ENCODE measurements around the gene FTO. TPM values are rescaled to one million over a fixed set of nuclear protein-coding genes. Genes with fewer than 3 reads are reported as not detected.

The FTO gene
- total RNA-seq, 2 donors from 2014 or later = 47.5 to 50.4 TPM

DNA sequence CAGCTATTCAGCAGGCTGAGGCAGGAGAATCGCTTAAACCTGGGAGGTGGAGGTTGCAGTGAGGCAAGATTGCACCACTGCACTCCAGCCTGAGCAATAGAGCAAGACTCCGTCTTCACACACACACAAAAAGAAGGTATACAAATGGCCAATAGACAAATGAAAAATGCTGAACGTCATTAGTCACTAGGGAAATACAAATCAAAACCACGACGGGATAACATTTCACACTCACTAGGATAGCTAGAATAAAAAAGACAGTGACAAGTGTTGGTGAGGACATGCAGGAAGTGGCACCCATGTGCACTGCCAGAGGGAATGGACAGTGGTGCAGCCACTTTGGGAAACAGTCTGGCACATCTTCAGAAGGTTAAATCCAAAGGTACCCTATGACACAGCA, 172.9 kb downstream of the FTO start:
- no peak overlapping the region for H3K4me3 ChIP-seq
- WGBS, 2 donors = 95 to 97% methylated on average over 5 of the region's 5 CpGs
- peaks cover 21% of the 10 kb centered on the region for H3K4me1 ChIP-seq
- H3K27me3 ChIP-seq = no peaks in the 10 kb centered on the region
- no peak overlapping the region for H3K27ac ChIP-seq
- H3K9me3 ChIP-seq = no peaks in the 10 kb centered on the region
- DNase-seq (no peak), ATAC-seq (no peak)
- no peak for TF ChIP-seq POLR2A (IDR thresholded peaks at IDR 0.05)
- TF ChIP-seq, protein P1, sequence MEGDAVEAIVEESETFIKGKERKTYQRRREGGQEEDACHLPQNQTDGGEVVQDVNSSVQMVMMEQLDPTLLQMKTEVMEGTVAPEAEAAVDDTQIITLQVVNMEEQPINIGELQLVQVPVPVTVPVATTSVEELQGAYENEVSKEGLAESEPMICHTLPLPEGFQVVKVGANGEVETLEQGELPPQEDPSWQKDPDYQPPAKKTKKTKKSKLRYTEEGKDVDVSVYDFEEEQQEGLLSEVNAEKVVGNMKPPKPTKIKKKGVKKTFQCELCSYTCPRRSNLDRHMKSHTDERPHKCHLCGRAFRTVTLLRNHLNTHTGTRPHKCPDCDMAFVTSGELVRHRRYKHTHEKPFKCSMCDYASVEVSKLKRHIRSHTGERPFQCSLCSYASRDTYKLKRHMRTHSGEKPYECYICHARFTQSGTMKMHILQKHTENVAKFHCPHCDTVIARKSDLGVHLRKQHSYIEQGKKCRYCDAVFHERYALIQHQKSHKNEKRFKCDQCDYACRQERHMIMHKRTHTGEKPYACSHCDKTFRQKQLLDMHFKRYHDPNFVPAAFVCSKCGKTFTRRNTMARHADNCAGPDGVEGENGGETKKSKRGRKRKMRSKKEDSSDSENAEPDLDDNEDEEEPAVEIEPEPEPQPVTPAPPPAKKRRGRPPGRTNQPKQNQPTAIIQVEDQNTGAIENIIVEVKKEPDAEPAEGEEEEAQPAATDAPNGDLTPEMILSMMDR (IDR thresholded peaks at IDR 0.05) = no peak
- H3K36me3 ChIP-seq (replicated peaks in 1 of 2; ENCODE audit: insufficient read depth in 1 of 2, low read depth in 2 of 2) = no peaks in the 10 kb centered on the region
- intact Hi-C loops (cut with DNase I) = no loop called here

GRCh38 chr16:53878216-53878615, 174.3 kb downstream of the FTO start:
- 84 to 91% methylated on average over 4 of the region's 4 CpGs for WGBS, 2 donors
- Histone ChIP-seq H3K4me1 (peaks cover 21% of the 10 kb centered on the region), H3K27me3 (no peaks in the 10 kb centered on the region), H3K27ac (no peak overlapping the region), H3K4me3 (no peak overlapping the region), H3K36me3 (replicated peaks in 1 of 2; ENCODE audit: insufficient read depth in 1 of 2, low read depth in 2 of 2) (no peaks in the 10 kb centered on the region), H3K9me3 (no peaks in the 10 kb centered on the region)
- no peak for ATAC-seq
- TF ChIP-seq POLR2A (IDR thresholded peaks at IDR 0.05) = no peak
- TF ChIP-seq, protein P1 (IDR thresholded peaks at IDR 0.05) = no peak
- DNase-seq = no peak
- intact Hi-C loops (cut with DNase I) = no loop called here

DNA sequence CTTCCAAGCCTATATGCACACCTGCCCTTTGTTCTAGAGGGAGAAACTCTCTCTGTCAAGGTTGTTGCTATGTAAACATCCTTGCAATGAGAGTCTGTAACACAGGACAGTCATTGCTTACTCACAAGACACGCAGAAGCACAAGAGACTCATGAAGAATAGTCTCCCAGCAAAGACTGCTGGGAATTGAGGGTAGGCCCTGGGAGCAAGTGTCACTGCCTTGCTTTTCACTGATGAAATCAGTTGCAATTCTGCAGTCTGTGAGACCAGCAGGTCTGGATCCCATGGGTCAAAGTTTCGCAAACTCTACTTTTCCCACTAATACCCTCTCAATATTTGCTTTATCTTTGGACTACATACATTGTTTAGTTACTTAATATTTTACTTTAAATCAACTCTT, 177.4 kb downstream of the FTO start:
- WGBS, 2 donors = 57 to 61% methylated on average over 2 of the region's 2 CpGs
- Histone ChIP-seq H3K27ac (no peak overlapping the region), H3K4me1 (peaks cover 21% of the 10 kb centered on the region), H3K9me3 (no peaks in the 10 kb centered on the region), H3K36me3 (replicated peaks in 1 of 2; ENCODE audit: insufficient read depth in 1 of 2, low read depth in 2 of 2) (no peaks in the 10 kb centered on the region), H3K4me3 (no peak overlapping the region), H3K27me3 (no peaks in the 10 kb centered on the region)
- TF ChIP-seq, protein P1 (IDR thresholded peaks at IDR 0.05) = no peak
- no peak for TF ChIP-seq POLR2A (IDR thresholded peaks at IDR 0.05)
- ATAC-seq (no peak), DNase-seq (no peak)
- intact Hi-C loops (cut with DNase I) = no loop called here

GRCh38 chr16:53882310-53882709, 178.4 kb downstream of the FTO start:
- DNase-seq (no peak), ATAC-seq (no peak)
- TF ChIP-seq, protein P1 (IDR thresholded peaks at IDR 0.05) = no peak
- TF ChIP-seq POLR2A (IDR thresholded peaks at IDR 0.05) = no peak
- no peaks in the 10 kb centered on the region for H3K36me3 ChIP-seq (replicated peaks in 1 of 2; ENCODE audit: insufficient read depth in 1 of 2, low read depth in 2 of 2)
- no peaks in the 10 kb centered on the region for H3K27me3 ChIP-seq
- peaks cover 21% of the 10 kb centered on the region for H3K4me1 ChIP-seq
- H3K4me3 ChIP-seq = no peak overlapping the region
- H3K27ac ChIP-seq = no peak overlapping the region
- no peaks in the 10 kb centered on the region for H3K9me3 ChIP-seq
- intact Hi-C loops (cut with DNase I) = no loop called here
- WGBS, 2 donors = 85 to 88% methylated on average over 1 of the region's 1 CpG

DNA sequence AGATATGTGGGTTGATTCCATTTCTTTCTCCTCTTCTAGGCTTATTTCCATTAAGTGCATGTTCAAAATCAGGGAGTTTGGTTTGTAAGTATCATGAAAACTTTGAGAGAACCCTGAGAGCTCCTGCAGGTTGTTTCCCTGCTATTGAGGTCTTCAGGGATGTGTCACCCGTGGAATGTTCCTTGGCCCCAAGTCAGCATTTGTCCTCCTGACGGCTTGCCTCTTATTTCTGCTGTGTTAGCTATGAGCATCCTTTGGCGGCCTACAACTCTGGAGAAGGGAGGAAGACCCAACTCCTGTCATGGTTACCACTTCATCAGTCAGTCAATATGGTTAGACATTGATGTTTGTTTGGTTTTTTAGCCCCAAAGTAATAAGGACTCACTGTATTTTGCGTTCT, 180.8 kb downstream of the FTO start:
- H3K27ac ChIP-seq = no peak overlapping the region
- 92 to 93% methylated on average over 3 to 4 of the region's 4 CpGs for WGBS, 2 donors
- no peaks in the 10 kb centered on the region for H3K9me3 ChIP-seq
- H3K36me3 ChIP-seq (replicated peaks in 1 of 2; ENCODE audit: insufficient read depth in 1 of 2, low read depth in 2 of 2) = no peaks in the 10 kb centered on the region
- intact Hi-C loops (cut with DNase I) = no loop called here
- no peak for ATAC-seq
- H3K4me1 ChIP-seq = peaks cover 4% of the 10 kb centered on the region
- no peaks in the 10 kb centered on the region for H3K27me3 ChIP-seq
- no peak for DNase-seq
- TF ChIP-seq, protein P1 (IDR thresholded peaks at IDR 0.05) = no peak
- TF ChIP-seq POLR2A (IDR thresholded peaks at IDR 0.05) = no peak
- no peak overlapping the region for H3K4me3 ChIP-seq
